Non-pigmented ciliary epithelial cell (primary cell): Measurements from ENCODE around the gene OBSL1.
A peak's percentile ranks its signal among the peaks of the same experiment; 100 is the strongest.

Experiments
- DNase-seq: peaks from one replicate; pipeline ENCODE4 v3.0.0-alpha.2; 2010; ENCODE audit warnings: low read depth

The OBSL1 gene

GRCh38 chr2:219571311-219572236, at the start of gene OBSL1:
OBSL1 (minus strand) TSS chr2:219571539; CDS start chr2:219571232, 307 bp downstream.
- DNase-seq: no peak

GRCh38 chr2:219620546-219620945, 49.2 kb upstream of the OBSL1 start:
- no peak for DNase-seq

- no peak for DNase-seq
Measured at GRCh38 chr2:219619235-219619634, 47.9 kb upstream of the OBSL1 start.

GRCh38 chr2:219618733-219619122, 47.4 kb upstream of the OBSL1 start:
- DNase-seq: no peak

- DNase-seq: no peak
Measured at GRCh38 chr2:219616550-219616949, 45.2 kb upstream of the OBSL1 start.

GRCh38 chr2:219615894-219616293, 44.6 kb upstream of the OBSL1 start:
- no peak for DNase-seq

GRCh38 chr2:219615036-219615435, 43.7 kb upstream of the OBSL1 start:
- DNase-seq: no peak

- no peak for DNase-seq
Measured at GRCh38 chr2:219614076-219614860, 42.9 kb upstream of the OBSL1 start.

GRCh38 chr2:219613461-219614070, 42.2 kb upstream of the OBSL1 start:
- DNase-seq: no peak

- no peak for DNase-seq
Measured at GRCh38 chr2:219612577-219613286, 41.4 kb upstream of the OBSL1 start.

- no peak for DNase-seq
Measured at GRCh38 chr2:219611866-219612576, 40.7 kb upstream of the OBSL1 start.

- DNase-seq: no peak
Measured at GRCh38 chr2:219611306-219611705, 40.0 kb upstream of the OBSL1 start.

GRCh38 chr2:219609149-219609750, 37.9 kb upstream of the OBSL1 start:
- DNase-seq: no peak

- DNase-seq: no peak
Measured at GRCh38 chr2:219608399-219608964, 37.1 kb upstream of the OBSL1 start.

- no peak for DNase-seq
Measured at GRCh38 chr2:219607931-219608330, 36.6 kb upstream of the OBSL1 start.

- no peak for DNase-seq
Measured at GRCh38 chr2:219605607-219605954, 34.2 kb upstream of the OBSL1 start.

- DNase-seq: no peak
Measured at GRCh38 chr2:219603771-219604170, 32.4 kb upstream of the OBSL1 start.

- no peak for DNase-seq
Measured at GRCh38 chr2:219598308-219599078, 27.2 kb upstream of the OBSL1 start.

- DNase-seq: peak; percentile 89
Measured at GRCh38 chr2:219597552-219598307, 26.4 kb upstream of the OBSL1 start, which contains the start of gene STK11IP. STK11IP (plus strand) TSS chr2:219597857; CDS start chr2:219598120, 263 bp downstream.
